NCI-H345 (cell line): Measurements from ENCODE around the gene PROP1.
A peak's percentile ranks its signal among the peaks of the same experiment; 100 is the strongest.
"Not testable (repeated sequence)": the region's sequence is repeated elsewhere in the genome, so short reads cannot be mapped to it uniquely, and the experiment has no call there.

Experiments used
- DNase-seq: peaks from one replicate; lab custom pipeline; 2025; lab: John Stamatoyannopoulos, UW

PROP1 gene

GRCh38 chr5:177995691-177996595 lies at the start of gene PROP1:
PROP1 (minus strand) TSS chr5:177996242; CDS start chr5:177995933, 309 bp downstream.
- no peak for DNase-seq

DNA sequence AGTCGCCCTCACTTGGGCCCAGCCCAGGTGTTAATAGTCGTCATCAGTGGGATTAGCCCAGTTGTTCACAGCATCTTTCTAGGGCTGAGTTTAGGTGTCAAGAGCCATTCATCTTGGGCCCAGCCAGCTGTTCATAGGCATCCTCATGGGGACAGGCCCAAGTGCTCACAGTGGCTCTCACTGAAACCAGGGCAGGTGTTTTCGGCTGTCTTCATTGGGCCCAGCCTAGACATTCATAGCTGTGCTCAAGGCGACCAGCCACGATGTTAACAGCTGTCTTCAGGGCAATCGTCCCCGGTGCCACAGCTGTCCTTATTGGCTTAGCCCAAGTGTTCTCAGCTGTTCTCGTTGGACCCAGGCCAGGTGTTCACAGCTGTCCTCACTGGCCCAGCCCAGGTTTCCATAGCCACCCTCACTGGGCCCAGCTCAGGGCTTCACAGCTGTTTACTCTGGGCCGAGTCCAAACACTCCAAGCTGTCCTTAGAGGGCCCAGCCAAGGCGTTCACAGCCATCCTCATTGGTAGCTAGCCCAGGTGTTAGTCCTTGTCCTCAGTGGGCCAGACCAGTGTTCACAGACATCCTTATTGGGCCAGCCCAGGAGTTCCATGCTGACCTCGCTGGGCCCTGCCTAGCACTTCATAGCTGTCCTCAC lies 23.5 kb upstream of the PROP1 start:
- DNase-seq: not testable (repeated sequence)

GRCh38 chr5:178012758-178013157 lies 16.7 kb upstream of the PROP1 start:
- not testable (repeated sequence) for DNase-seq

DNA sequence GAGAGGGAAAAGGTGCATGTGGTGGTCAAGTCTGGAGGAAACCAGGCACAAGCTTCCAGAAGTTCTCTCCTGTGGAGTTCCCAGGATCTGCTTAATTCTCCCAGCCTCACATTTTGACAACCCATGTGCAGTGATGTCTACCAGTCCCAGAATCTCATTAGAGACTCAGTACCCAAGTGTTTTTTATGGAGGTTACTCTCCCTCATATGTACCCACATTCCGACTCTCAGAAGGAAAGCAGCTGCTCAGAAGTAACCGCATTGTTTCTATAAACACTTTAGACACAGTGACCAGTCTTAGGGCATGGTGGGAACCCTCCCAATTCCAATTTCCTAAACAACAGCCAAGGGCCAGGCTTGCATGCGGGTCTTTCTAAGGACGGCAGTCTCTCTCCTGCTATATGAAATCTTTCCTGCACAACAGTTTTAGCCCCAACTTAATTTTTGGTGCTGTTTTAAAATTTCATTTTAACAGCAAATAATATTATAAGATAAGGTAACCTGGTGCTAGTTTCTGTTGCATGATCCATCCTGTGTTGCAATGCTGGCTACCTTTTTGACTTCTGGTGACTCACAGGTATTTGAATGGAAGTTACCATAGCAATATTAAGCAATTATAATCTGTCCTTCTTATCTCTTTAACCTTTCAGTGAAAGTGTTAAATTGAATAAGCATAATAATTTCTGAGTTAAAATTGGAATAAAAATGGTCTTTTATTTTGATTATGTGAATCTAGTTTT lies 15.9 kb upstream of the PROP1 start:
- DNase-seq: not testable (repeated sequence)

GRCh38 chr5:178007272-178007671 lies 11.2 kb upstream of the PROP1 start:
- DNase-seq: not testable (repeated sequence)

- DNase-seq: not testable (repeated sequence)
These were observed 10.6 kb upstream of the PROP1 start for GRCh38 chr5:178006536-178007231.

GRCh38 chr5:178006181-178006535 lies 10.1 kb upstream of the PROP1 start:
- DNase-seq: not testable (repeated sequence)

DNA sequence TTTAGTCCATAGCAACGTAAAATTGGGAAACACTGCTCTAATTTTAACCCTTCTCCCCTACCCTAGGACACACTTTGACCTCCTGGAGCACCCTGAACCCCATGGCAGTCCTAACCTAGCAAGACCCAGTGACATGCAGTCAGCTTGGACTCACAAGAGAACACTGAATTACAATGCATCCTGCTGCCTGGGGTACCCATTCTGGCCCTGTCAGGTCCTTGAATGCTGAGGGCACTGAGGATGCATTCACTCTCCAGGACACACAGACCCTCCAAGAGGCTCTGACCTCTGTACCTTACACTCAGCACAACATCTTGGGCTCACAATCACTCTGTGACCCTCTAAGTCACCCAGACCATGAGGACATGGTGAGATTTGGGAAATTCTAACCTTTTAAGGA lies 1.8 kb upstream of the PROP1 start:
- DNase-seq: no peak

DNA sequence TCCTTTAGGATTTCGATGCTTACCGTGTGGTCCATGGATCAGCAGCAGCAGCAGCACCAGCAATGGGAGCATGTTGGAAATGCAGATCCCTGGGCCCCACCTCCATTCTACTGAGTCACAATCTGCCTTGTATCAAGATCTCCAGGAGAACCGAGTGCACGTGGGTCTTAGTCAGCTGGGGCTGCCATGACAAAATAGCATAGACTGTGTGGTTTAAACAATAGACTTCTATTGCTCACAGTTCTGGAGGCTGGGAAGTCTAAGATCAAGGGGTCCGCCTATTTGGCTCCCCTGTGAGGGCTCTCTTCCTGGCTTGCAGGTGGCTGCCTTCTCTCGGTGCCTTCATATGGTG lies 1.3 kb upstream of the PROP1 start:
- DNase-seq: no peak

- DNase-seq: no peak
These were observed 747 bp upstream of the PROP1 start for GRCh38 chr5:177996660-177997318.

DNA sequence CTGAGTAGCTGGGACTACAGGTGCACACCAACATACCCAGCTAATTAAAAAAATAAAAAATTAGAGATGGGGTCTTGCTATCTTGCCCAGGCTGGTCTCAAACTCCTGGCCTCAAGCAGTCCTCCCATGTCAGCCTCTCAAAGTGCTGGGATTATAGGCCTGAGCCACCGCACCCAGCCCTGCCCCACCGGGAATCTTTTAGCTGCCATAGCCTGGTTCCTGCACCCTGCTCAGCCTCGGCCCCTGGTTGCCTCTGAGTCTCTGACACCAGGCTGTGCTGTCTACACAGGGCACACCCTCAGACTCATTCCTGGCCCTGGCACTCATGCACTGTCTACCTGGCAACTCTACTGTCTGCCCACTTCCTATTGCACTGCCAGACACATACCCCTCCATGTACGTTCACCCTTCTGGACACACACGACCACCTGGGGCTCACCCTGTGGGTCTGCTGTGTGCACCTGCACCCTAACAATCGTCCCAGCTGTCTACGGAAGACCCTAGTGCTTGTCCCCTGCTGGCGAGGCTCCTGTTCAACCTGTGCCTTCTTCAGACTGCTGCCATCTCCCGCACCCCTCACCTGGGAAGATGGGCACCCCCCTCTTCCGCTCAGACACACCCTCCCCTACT lies 1.4 kb downstream of the PROP1 start:
- peak; percentile 71 for DNase-seq

GRCh38 chr5:177994063-177994462 lies 2.0 kb downstream of the PROP1 start:
- no peak for DNase-seq

- DNase-seq: no peak
These were observed 3.6 kb downstream of the PROP1 start for GRCh38 chr5:177992466-177992865.

GRCh38 chr5:177988989-177989625 lies 6.9 kb downstream of the PROP1 start:
- no peak for DNase-seq

DNA sequence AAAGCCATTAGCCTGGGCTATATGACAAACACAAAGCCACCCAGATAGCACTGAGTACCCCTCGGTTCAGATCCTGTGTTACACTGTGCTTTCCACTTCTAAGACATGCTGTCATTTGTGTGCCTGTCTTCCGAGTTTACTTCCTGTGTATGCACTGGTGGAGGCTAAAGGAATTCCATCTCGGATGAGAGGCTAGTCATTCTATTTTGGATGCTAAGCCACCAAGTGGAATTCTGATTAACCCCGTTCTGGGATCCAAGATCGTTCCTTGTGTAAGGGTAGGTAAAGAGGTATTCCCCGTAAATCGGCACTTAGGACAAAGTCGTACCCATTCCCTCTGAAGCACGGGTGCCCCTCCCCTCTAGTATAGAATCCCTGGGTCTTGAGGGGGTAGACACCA lies 8.7 kb downstream of the PROP1 start:
- no peak for DNase-seq

- DNase-seq: no peak
These were observed 10.5 kb downstream of the PROP1 start for GRCh38 chr5:177985430-177986040.

DNA sequence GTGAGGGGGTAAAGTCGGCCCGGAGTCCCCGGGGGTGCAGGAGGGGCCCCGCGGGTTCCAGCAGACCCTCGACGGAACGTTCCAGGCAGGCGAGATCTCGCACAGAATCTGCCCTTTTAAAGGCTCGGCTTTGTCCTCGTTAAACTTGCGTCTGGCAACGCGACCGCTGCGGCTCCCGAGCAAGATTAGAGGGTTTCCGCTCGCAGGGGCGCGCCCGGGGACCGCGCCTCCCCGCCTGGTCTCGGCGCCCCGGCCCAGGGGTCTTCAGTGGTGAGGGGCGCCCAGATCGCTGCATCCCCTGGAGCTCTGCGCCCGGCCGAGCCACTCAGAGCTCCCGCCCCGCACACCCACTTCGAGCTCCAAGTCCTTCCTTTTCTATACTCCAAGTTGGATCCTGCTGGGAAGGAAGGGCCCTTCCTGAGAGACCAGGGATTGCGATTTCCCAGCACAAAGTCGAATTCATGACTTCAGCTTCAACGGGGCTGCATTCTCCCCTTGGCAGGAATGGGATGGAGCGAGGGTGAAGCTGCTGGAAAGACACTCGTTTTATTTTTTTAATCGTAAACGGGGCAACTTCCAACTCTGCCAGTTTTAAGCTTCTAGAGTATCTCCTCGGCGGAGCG lies 11.3 kb downstream of the PROP1 start:
- DNase-seq: no peak

GRCh38 chr5:177983763-177984583 lies 12.1 kb downstream of the PROP1 start:
- no peak for DNase-seq

- DNase-seq: no peak
These were observed 13.1 kb downstream of the PROP1 start for GRCh38 chr5:177982956-177983355.
